GM12864 (cell line): ENCODE measurements around the gene GAGE13.
"Not testable (repeated sequence)": the region's sequence is repeated elsewhere in the genome, so short reads cannot be mapped to it uniquely, and the experiment has no call there.

ENCODE experiments used
- DNase-seq: peaks from one replicate; pipeline ENCODE4 v3.0.0-alpha.2; 2011; ENCODE audit warnings: low read depth
- H3K4me3 ChIP-seq: 2 replicates; pipeline ENCODE4 v1.5.1; 2011; ENCODE audit warnings: mild to moderate bottlenecking, low read depth, low read length, control low read depth
- TF ChIP-seq, protein P1 (sequence below): IDR thresholded peaks from 2 replicates; pipeline ENCODE4 v1.5.1; 2011; ENCODE audit warnings: low read depth, mild to moderate bottlenecking, moderate library complexity, low read length, control low read depth, inconsistent platforms; ENCODE audit errors: missing control alignments

GAGE13 gene, protein sequence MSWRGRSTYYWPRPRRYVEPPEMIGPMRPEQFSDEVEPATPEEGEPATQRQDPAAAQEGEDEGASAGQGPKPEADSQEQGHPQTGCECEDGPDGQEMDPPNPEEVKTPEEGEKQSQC

DNA sequence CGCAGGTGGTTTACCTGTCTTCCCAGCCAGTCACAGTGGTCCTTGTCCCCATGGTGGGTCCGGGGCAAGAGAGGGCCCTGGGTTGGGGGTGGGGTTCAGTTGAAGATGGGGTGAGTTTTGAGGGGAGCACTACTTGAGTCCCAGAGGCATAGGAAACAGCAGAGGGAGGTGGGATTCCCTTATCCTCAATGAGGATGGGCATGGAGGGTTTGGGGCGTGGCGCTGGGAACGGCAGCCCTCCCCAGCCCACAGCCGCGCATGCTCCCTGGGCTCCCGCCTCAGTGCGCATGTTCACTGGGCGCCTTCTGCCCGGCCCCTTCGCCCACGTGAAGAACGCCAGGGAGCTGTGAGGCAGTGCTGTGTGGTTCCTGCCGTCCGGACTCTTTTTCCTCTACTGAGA, at the start of gene GAGE13:
Gene GAGE13, plus strand, starts transcription at position 301 of the 400 bp plus-strand sequence. CDS start 1,156 bp downstream, outside the sequence.
- H3K4me3 ChIP-seq, DNase-seq: not testable (repeated sequence)

DNA sequence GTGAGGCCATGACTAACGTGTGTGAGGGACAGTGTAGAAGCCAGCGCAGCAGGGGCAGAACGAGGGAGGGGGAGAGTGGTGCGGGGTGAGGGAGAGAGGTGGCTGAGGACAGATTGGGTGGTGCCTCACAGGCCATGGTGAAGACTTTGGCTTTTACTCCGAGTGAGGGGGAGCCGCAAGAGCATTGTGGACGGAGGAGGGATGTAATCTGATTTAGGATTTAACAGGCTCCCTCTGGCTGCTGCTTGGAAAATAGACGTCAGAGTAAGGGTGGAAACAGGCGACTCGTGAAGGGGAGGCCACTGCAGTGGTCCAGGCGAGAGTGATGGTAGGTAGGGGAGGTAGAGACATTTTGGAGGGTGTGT, 48.8 kb upstream of the GAGE13 start:
- DNase-seq, result no peak

DNA sequence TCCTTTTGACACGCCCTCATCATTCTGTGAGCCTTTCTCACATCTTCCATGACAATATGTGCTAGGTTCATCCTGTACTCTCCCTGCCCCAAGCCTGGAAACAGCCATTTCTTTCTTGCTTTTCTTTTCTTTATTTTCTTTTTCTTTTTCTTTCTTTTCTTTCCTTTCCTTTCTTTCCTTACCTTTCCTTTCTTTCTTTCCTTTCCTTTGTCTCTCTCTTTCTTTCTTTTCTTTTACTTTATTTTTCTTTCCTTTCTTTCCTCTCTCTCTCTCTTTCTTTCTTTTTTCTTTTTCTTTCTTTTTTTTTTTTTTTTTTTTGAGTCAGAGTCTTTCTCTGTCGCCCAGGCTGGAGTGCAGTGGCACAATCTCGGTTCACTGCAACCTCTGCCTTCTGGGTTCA, 47.2 kb upstream of the GAGE13 start:
- H3K4me3 ChIP-seq, result no peak overlapping the region
- TF ChIP-seq, protein P1, sequence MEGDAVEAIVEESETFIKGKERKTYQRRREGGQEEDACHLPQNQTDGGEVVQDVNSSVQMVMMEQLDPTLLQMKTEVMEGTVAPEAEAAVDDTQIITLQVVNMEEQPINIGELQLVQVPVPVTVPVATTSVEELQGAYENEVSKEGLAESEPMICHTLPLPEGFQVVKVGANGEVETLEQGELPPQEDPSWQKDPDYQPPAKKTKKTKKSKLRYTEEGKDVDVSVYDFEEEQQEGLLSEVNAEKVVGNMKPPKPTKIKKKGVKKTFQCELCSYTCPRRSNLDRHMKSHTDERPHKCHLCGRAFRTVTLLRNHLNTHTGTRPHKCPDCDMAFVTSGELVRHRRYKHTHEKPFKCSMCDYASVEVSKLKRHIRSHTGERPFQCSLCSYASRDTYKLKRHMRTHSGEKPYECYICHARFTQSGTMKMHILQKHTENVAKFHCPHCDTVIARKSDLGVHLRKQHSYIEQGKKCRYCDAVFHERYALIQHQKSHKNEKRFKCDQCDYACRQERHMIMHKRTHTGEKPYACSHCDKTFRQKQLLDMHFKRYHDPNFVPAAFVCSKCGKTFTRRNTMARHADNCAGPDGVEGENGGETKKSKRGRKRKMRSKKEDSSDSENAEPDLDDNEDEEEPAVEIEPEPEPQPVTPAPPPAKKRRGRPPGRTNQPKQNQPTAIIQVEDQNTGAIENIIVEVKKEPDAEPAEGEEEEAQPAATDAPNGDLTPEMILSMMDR, result no peak
- DNase-seq, result no peak

More for the DNA sequence above, 48.8 kb upstream of the GAGE13 start:
- TF ChIP-seq, protein P1, result no peak
- no peak overlapping the region for H3K4me3 ChIP-seq

DNA sequence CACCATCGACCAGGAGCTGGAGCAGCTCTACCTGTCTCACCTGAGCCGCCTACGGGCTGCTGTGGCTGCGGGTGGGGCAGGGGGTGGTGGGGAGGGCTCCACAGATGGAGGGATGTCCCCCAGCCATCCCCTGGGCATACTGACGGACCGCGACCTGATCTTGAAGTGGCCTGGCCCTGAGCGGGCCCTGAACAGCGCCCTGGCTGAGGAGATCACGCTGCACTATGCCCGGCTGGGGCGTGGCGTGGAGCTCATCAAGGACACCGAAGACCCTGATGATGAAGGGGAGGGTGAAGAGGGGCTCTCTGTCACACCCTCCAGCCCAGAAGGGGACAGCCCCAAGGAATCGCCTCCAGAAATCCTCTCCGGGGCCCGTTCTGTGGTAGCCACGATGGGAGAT, 45.2 kb upstream of the GAGE13 start:
- no peak overlapping the region for H3K4me3 ChIP-seq
- DNase-seq, result no peak
- TF ChIP-seq, protein P1, result no peak

DNA sequence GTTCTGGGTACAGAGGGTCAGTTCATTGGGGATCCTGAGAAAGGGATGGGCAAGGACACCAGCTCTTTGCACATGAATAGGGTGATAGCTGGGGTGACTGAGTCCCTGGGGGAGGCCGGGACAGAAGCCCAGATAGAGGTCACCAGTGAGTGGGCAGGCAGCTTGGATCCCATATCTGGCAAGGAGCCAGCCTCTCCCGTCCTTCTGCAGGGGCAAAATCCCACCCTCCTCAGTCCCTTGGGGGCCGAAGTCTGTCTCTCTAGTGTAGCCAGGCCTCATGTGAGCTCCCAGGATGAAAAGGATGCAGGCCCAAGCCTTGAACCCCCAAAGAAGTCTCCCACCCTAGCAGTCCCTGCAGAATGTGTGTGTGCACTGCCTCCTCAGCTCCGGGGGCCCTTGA, 44.8 kb upstream of the GAGE13 start:
- H3K4me3 ChIP-seq, result no peak overlapping the region
- DNase-seq, result no peak
- TF ChIP-seq, protein P1, result no peak

DNA sequence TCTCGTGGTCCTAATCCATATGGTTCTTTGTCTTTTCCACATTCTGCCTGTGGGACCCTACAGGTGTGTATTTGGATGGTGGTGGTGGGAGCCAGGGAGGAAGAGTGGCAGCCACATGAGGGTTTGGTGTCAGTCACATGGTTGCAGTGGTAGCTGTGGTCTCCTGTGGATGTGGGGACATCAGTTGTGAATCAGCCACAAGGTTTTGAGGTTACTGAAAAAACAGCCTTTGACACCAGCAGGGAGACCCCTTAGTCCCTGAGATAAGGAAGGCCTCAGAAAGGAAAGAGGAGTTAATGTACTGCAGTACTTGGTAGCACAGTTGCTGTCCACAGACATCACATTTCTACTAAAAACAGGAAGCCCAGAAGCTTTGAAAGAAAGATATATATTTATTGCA, 43.7 kb upstream of the GAGE13 start:
- TF ChIP-seq, protein P1, result no peak
- H3K4me3 ChIP-seq, result no peak overlapping the region
- no peak for DNase-seq

DNA sequence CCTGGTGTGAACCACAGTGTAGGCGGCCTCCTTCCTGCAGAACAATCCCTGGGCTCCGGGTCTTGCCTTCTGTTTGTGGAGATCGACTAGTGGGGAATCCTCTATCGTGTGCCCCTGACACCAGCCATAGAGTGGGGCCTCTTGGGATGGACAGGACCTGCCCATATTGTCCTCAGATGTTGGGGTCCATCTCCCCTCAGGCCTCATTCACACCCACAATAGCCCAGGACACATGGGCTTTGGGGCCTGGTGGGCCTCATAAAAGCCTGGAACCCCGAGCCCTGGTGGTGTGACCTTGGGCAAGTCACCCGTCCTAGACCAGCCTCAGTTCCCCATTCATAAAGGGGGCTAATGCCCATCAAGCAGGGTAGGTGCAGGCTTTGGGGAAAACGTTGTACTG, 41.2 kb upstream of the GAGE13 start:
- TF ChIP-seq, protein P1, result no peak
- no peak for DNase-seq
- no peak overlapping the region for H3K4me3 ChIP-seq
